ENCODE data around the gene IFIT1.

IFIT1 gene, protein sequence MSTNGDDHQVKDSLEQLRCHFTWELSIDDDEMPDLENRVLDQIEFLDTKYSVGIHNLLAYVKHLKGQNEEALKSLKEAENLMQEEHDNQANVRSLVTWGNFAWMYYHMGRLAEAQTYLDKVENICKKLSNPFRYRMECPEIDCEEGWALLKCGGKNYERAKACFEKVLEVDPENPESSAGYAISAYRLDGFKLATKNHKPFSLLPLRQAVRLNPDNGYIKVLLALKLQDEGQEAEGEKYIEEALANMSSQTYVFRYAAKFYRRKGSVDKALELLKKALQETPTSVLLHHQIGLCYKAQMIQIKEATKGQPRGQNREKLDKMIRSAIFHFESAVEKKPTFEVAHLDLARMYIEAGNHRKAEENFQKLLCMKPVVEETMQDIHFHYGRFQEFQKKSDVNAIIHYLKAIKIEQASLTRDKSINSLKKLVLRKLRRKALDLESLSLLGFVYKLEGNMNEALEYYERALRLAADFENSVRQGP

DNA sequence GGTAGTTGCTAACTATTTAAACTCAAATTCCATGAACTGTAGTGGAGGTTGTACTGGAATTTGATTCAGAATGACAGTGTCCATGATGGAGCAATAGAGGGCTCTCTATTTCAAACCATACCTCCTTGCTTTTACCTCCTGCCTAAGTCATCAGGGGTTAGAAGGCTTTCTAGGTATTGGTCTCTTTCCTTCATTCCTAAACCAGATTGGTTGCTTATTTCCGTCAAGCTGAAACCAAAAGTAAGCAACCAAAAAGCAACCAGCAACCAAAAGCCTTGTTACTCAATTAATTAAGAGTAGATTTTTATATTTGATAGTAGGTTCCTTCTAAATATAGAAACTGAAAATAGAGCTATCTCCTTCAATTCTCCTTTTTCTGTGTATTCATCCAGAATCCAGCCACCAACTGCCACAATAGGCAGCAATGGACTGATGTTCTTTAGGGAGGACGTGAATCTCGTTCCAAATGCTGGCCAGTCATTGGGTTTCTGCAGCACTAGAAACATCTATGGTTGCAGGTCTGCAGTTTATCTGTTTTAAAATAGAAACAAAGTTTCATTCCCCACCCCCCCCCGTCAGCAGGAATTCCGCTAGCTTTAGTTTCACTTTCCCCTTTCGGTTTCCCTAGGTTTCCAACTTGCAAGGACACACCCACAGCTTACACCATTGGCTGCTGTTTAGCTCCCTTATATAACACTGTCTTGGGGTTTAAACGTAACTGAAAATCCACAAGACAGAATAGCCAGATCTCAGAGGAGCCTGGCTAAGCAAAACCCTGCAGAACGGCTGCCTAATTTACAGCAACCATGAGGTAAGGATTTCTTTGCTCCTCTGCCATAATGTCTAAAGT, at the start of gene IFIT1:
IFIT1 (plus strand) TSS at position 717 of the 850 bp plus-strand sequence; CDS start at position 807, 90 bp downstream.
- DNase-seq: peak; percentile 73

DNA sequence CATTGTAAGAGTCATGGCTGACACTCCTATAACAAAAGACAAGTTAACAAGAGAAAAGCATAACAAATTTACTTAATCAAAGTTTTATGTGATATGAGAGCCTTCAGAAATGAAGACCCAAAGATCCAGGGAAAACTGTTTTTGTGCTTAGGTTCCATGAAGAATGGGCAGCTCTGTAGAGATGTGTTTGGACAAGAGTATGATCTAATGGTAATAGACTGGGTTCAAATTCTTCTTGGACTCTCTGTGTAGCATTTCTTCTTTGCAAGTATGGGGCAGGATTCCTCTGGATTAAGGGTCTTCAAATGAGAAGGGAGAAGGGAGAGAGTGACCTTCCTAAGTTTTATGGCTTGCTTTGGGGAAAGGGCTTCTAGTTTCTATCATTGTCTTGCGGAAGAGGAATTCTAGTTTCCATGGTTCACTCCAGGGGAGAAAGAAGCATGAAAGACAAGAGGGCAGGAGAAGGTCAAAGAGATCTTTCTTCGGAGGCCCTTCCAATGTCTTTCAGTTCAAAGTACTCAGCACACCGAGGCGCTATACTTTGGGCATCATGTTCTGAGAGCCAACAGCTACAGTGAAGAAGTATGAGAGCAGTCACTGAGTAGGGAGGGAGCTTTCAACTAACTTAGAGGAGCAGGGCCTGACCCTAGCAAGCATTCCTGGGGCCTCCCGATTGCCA, 49.2 kb upstream of the IFIT1 start:
- DNase-seq: no peak

DNA sequence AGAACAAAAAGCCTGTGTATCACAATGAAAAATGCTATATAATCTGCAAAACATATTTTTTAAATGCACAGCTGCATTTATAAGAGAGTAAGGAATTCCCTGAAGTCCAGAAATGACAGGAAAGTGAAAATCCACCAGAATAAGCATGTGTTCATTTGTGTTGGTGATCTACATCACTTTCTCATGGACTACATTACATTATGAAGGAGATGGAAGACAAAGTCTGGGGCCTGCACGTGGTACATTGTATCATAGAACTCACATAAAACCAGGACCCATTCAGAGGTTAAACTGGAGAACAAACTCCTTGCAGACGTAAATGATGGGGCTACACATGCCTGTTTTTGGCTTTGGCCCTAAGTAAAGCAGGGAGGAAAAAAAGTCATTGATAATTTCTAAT, 48.3 kb upstream of the IFIT1 start:
- DNase-seq: no peak

DNA sequence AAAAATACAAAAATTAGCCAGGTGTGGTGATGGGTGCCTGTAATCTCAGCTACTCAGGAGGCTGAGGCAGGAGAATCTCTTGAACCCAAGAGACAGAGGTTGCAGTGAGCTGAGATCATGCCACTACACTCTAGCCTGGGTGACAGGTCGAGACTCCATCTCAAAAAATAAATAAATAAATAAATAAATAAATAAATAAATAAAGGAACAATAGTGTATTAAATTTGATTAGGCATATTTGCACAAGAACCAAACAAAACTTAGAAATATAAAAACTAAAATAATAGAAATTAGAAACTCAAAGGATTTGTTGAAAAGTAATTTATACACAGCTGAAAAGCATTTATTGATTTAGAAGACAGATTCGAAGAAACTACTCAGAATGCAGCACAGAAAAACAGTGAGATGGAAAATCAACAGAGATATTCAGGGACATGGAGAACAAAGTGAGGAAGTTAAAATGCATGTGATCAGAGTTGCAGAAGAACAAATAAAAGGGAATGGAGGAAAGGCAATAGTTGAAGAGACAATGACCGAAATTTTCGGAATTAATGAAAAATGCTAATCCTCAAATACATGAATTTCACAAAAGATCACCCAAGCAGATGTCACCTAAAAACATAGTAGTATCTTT, 46.9 kb upstream of the IFIT1 start:
- DNase-seq: no peak

DNA sequence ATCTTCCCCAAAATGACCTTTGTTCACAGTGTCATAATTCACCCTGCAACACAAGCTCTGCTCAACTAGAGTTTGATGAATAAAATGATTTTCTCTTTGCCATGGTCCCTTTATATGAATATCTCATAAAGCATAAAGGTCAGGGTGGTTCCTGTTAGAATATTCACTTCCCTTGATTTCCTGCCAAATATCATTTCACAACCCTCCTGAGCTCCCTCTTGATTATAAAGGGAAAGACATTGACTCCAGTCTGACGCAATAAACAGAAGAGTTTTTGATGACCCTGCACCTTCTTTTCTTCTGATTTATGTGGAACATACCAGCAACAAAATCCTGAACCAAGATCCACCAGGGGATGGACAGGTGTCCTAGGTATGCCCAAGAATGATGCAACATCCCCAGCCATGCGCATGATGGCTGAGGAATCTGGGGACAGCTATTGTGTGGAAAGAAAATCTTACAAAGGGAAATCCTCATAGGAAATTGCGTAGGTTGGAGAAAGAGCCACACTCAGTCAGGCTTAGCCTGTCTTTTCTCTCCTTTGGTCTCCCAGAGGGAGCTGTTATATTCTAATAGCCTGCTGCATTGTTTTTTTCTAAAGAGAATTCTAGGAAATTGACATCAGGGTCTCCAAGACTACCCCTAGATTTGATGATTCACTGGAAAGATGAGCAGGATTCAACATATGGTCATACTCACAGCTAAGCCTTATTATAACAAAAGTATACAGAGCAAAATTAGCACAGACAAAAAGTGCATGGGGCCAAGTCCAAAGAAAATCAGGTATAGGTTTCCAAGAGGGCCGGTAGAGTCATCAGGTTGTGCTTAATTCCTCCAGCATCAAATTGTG, 45.8 kb upstream of the IFIT1 start:
- no peak for DNase-seq

DNA sequence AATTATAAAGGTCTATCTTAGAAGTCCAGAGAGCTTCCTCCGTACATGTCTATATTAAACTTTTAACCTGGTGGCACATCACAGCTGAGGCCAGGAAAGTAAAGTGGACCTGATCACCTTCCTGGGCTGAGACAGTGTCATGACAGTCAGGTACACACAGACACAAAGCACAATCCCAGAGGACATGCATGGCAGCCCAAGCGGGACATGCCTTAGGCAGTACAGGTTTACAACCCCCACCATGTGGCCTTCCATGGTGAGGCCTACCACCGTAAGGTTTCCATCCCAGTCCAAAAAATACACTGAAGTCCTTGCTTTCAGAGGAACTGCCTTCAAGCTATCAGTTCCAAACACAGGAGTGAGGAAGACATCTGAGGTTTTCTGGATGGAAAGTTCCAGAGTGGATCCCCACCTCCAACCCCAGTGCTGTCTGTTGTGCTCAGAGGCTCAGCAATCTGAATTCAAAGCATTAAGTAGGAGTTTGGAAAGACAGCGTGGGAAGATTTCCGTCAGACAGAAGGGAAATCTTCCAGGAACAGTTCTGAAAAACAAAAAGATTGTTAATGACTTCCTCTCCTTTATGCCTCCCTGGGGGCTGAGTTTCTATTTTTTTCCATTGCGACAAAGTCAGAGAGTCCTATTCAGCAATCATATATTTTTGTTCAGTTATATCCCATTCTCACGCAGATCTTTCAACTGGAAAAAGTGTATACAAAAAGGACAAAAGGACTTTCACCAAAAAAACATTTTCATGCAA, 44.5 kb upstream of the IFIT1 start:
- DNase-seq: no peak

DNA sequence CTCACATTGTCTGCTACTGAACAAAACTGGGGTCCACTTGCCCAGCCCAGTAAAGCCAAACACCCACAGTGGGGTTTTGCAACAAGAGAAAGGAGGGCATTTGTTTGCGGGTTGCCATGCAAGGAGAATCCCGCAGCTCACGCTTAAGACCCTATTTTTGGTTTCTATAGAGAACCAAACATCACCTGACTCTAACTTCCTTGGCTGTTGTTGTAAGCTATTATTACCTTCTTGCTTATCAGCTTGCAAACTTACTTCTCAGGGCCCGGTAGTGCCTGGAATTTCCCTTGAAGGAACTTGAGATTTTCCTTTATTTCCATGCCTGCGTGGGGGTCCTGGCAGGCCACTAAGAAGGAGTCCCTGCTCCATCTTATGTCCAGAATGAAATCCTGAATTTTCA, 43.9 kb upstream of the IFIT1 start:
- no peak for DNase-seq

DNA sequence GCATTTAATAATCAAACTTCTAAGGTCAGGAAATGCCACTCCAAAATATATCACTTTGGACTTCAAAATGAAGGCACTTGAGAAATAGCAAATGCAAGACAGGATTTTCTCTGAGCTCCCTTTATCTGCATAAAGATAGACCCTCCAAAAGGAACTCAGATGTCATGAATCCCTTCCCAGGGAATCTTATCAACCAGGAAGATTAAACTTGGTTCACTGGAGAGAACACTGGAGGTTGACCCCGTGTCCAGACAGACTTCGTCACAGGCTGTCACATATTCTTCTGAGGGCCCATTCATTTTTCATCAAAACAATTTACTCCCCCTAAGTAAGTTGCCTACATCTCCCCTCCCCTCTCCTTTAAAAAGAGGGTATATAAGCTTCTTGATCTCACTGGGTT, 43.4 kb upstream of the IFIT1 start:
- DNase-seq: no peak

DNA sequence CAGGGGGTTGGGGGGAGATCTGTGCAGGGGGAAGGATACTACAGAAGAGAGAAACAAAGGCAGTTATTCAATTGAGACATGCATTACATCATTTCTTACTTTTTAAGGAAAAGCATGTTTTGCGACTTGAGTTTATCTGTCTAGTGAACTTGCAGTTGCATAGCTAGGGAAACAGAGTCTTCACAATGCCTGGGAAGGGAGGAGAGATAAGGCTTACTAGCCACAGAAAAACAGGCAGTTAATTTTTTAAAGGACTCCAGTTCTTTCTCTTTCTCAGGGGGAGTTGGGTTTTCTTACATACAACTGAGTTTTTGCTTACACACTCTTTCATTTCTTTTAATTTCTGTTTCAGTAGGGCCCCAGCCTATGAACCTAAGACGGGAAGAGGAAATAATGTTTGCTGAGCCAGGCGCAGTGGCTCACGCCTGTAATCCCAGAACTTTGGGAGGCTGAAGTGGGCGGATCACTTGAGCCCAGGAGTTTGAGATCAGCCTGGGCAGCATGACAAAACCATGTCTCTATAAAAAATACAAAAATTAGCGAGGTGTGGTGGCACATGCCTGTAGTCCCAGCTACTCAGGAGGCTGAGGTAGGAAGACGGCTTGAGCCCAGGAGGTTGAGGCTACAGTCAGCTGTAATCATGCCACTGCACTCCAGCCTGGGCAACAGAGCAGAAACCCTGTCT, 41.6 kb upstream of the IFIT1 start:
- DNase-seq: peak; percentile 52

DNA sequence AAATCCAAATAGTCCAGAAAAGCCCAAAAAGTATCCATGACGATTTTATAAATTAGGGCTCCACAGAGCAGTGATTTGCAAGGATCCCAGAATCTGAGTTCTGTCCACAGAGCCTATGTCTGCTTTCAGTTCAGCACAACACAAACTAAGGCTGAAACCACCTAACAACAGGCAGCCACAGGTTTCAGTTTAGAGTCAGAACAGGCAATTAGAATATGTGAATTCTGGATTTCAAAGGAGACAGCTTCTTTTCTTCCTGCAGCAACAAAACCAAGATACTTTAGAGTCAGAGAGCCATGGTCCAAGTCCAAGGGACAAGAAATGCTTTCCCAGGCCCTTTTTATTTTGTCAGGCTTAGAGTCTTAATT, 41.0 kb upstream of the IFIT1 start:
- DNase-seq: no peak

DNA sequence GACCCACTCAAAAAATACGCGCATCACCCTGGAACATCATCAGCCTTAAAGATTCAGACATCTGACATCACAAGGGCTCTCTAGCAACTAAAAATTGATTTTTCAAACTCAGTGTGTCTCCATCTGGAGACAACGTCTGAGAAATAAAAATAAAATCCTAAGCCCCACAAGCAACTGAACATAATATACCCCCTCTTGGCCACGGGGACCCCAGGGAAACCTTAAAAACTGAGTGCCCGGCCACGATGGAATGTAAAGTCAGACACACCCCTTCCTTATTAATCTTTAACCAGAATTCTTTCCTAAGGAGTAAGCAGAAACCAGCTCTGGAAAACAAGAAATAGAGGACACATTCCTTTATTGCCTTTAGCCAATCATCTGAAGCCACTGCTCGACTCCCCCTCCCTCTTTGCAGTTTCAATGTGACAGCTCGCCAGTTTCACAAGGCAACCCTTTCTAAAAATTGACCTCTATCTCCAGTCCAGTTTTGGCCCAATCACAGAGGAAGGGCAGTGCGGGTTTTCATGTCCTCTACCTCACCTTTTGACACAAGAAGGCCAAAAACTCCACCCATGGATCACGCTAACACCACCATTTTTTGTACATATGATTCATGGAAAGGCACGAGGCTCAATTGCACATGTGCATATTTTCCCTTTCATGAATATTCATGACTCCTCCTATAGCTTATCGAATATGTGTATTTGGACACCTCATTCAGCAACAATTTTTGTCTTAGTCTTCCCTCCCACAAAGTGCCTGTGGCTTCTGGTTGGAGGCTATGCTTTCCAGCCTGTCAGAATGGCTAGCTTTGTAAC, 40.4 kb upstream of the IFIT1 start:
- DNase-seq: no peak

DNA sequence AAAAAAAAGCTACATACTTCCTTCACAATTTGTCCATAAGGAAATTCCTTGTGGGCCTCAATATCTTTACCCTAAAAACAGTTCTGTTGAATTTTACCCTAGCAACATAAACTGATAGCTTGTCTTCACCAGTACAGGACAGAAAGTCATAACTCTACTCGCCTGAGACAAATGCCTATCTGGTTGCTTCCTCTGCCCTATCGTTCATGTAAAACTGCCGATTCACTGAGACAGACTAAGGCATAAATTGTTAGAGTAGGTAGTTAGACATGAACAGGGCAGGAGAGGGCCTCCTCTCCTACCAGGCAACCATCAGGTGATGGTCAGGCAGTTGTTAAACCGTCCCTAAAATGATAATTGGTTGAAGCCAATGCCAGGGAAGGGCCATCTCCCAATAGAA, 39.6 kb upstream of the IFIT1 start:
- no peak for DNase-seq

DNA sequence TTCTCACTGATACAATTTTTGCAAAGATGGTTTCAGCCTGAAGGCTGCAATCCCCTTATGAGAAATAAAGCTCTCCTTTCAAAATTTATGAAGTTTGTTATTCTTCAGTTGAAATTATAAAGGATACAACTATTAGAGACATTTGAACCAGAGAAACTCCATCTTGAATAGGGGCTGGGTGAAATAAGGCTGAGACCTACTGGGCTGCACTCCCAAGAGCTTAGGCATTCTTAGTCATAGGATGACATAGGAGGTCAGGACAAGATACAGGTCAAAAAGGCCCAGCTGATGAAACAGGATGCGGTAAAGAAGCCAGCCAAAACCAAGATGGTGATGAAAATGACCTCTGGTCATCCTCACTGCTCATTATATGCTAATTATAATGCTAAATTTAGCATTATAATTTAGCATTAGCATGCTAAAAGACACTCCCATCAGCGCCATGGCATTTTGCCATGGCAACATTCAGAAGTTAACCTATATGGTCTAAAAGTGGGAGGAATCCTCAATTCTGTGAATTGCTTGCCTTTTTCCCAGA, 37.0 kb upstream of the IFIT1 start:
- DNase-seq: no peak

DNA sequence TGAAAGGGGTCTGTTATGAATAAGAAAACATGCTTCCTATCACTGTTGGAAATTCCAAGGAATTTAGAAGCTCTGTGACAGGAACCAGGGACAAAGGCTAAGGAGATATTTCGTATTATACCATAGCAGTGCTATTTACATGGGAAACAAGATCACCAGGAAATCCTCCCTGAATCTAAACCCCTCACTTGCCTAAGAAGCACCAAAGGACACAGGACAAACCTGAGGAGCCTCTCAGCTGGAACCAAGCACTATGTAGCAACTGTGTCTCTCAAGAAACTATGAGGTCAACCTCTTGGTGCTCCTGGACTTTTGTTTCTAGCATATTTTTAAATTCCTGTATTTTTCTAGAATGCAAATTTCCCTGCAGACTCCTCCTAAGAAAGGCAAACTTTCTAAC, 35.3 kb upstream of the IFIT1 start:
- DNase-seq: no peak

DNA sequence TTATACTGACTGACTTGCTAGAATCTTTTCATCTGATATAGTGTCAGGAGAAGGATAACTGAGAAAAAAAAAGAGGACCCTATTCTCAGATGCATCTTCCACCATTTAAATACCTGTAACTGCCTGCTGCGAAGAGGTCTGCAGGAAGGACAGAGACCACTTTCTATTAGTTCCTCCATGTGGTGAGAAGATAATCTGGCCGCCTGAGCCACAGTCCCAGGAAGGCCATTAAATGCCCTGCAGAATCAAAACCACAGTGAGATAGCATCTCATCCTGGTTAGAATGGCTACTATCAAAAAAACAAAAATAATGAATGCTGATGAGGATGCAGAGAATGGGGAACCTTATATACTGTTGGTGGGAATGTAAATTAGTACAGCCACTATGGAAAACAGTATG, 34.4 kb upstream of the IFIT1 start:
- DNase-seq: no peak

DNA sequence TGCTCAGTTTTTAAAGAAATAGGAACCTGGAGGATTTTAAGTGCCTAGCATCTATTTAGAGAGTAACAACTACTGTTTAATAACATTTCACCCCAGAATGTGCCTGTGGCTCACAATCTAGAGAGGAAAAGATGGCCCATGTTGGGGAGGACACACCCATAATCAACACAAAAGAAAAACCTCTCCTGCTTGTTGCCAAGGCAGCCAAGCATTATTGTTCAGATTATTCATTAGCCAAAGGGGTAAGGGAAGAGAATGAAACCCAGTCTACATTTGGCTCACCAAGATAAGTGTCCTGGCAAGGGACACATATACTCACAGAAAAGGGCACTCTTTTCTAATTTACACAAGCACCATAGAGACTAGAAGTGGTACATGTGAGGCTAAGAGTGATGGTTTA, 32.3 kb upstream of the IFIT1 start:
- DNase-seq: no peak

DNA sequence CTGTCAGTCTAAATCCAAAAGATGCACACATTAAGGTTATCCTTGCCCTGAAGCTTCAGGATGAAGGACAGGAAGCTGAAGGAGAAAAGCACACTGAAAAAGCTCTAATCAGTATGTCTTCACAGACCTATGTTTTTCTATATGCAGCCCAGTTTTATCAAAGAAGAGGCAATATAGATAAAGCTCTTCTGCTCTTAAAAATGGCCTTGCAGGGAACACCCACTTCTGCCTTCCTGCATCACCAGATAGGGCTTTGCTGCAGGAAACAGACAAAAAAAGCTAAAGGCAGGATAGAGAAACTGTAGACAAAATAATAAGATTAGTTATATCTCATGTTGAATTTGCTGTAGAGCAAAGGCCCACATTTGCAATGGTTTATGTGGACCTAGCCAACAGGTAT, 29.5 kb upstream of the IFIT1 start:
- DNase-seq: no peak

DNA sequence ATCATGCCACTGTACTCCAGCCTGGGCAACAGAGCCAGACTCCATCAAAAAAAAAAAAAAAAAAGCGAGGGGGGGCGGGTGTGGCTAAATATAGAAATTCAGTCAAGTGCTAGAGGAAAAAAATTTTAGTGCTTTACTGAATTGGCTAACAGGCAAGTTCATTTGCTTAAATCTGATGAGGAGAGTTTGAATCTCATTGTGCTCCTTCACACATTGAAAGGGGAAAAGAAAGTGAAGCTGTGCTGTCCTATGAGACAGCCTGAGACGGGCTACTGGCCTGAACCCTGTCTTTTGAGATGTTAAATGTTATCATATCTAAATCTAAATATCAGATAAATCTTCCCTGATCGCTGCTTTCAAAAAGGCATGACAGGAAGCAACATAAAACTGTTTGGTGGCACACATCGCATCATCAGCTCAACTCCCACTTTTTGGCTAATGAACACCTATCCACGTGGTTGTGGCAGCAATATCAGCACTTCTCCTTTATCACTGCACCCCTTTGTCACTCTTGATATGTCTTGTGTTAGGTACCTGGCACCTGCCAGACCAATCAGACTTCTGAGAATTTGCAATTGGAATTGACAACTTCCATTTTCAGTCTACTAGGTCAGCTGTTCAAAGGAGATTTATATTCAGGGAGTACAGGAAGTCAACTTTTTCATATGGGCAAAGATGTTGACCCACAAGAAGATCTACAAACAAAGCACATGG, 28.5 kb upstream of the IFIT1 start:
- DNase-seq: no peak

DNA sequence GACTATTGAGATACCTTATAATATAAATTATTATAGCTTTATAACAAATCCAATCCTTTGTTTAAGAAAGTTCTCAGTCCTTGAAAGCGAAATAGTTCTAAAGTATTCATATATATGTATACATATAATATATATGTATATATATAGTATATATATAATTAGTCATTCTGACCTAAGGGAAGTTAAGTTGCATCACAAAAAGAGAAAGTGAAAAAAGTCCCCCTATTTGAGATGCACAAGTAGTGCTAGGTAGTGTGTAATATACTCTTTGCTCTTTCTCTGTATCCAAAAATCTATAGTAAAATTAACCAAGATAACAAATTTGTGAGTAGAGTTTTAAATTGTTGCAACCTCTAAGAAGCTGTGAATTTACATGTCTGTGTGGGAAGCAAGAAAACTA, 27.9 kb upstream of the IFIT1 start:
- DNase-seq: no peak

Data from activated effector memory CD4-positive, alpha-beta T cell treated with anti-CD3 and anti-CD28 coated beads, Interleukin-2, amount 50 U/mL, for 16 hours (primary cell).